ENCODE data around the gene PAPPA2.

Gene PAPPA2

DNA sequence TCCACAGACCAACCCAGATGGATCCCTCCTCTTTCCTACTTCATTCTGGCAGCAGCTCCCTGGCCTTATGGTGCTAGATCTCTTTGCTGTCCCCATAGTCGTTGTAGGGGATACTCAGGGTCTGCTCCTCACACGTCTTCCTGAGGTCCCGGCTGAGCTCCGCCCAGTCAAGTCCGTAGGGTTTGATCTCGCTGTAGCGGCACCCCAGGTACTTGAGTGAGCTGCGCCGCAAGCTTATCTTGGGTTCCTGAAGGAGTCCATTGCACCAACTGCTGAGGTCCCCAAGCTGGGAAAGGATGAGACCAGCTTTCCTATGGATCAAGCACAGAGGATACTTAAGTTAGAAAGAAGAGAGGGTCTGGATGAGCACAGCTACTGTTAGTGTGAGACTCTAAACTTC, 401.2 kb downstream of the PAPPA2 start:
- no peak for TF ChIP-seq ZBTB7A (IDR thresholded peaks at IDR 0.05; ENCODE audit: low read depth)
- no peak for TF ChIP-seq TCF12 (IDR thresholded peaks at IDR 0.05; ENCODE audit: low read depth)
- TF ChIP-seq NFIC (IDR thresholded peaks at IDR 0.05), result no peak
- no peak for TF ChIP-seq CREB1 (IDR thresholded peaks at IDR 0.05; ENCODE audit: low read depth)
- TF ChIP-seq EGR1 (IDR thresholded peaks at IDR 0.05), result no peak
- TF ChIP-seq, protein P1, sequence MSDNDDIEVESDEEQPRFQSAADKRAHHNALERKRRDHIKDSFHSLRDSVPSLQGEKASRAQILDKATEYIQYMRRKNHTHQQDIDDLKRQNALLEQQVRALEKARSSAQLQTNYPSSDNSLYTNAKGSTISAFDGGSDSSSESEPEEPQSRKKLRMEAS (IDR thresholded peaks at IDR 0.05), result no peak
- TF ChIP-seq, protein P2, sequence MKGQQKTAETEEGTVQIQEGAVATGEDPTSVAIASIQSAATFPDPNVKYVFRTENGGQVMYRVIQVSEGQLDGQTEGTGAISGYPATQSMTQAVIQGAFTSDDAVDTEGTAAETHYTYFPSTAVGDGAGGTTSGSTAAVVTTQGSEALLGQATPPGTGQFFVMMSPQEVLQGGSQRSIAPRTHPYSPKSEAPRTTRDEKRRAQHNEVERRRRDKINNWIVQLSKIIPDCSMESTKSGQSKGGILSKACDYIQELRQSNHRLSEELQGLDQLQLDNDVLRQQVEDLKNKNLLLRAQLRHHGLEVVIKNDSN (IDR thresholded peaks at IDR 0.05), result no peak

DNA sequence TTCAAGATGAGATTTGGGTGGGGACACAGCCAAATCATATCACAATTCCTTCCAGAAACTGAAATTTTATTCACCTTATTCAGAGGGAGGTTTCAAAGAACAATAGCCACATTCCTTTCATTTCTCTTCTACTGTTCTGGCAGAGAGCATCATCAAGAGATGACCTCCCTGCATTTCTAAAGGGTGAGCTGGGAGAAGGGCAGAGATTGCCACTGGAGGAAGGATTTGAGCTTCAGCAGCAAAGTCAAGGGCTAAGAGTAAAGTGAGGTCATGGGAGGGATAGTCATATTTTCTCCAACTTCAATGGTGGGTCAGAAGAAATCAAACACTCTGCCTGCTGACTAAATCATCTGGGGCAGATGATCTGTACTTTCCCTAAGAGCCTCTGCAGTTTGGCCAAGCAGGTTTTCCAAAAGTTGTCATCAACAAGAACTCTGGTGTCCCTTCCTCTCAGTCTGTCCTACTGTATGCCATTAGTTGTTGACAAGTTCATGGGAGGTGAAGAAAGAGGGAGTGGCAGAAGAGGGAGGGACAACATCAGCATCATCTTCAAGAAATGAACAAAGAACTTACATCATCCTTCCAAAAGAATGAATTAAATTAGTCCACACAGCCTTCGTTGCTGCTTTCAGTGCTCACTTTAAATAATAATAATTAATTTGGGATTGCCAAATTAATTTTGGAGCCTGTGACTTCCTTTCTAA, 403.2 kb downstream of the PAPPA2 start:
- TF ChIP-seq, protein P1 (IDR thresholded peaks at IDR 0.05), result no peak
- TF ChIP-seq ZBTB7A (IDR thresholded peaks at IDR 0.05; ENCODE audit: low read depth), result no peak
- no peak for TF ChIP-seq CREB1 (IDR thresholded peaks at IDR 0.05; ENCODE audit: low read depth)
- no peak for TF ChIP-seq TAF1 (IDR thresholded peaks at IDR 0.05; ENCODE audit: low read depth)

DNA sequence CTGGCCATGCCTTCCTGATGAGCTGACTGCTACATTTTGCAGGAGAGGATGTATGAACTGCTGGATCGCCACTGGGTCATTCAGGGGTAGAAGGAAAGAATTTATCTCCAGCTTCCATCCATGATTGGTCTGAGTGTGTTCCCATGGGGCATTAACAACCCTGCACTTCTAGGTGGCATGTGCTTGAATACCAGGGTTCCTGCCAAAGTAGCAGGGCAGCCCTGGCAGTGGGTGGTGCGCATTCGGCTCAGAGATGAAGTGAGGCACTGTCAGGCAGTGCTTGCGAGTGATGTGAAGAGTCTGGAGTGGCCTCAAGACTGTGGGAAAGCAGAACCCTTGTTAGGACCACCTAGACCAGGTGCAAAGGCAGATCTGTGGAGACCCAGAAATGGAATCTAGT, 406.6 kb downstream of the PAPPA2 start:
- no peak for TF ChIP-seq YY1 (IDR thresholded peaks at IDR 0.05; ENCODE audit: low read depth)
- TF ChIP-seq CEBPB (IDR thresholded peaks at IDR 0.05), result no peak

DNA sequence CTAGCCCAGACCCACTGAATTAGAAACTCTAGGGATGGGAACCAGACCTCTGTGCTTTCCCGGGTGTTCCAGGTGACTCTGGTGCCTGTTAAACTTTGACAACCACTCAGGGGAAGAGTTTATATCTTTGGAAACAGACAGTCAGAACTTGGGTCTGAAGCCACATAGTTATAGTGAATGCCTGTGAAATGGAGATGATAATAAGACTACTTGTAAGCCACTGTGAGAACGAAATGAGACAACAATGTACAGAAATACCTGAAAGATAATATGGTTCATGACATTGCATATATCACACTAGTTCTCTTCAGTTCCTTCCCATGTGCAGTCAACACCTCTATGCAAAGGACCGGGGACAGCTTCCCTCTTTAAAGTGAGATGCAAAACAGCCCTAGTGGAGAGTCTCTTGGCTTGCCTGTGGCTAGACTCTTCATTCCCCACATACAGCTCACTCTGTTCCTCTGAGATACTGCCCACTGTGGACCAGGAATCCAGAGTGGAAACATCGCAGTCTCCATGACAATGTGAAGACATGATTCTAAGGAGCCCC, 414.1 kb downstream of the PAPPA2 start:
- TF ChIP-seq YY1 (IDR thresholded peaks at IDR 0.05; ENCODE audit: low read depth) (no peak), CREB1 (IDR thresholded peaks at IDR 0.05; ENCODE audit: low read depth) (no peak)

DNA sequence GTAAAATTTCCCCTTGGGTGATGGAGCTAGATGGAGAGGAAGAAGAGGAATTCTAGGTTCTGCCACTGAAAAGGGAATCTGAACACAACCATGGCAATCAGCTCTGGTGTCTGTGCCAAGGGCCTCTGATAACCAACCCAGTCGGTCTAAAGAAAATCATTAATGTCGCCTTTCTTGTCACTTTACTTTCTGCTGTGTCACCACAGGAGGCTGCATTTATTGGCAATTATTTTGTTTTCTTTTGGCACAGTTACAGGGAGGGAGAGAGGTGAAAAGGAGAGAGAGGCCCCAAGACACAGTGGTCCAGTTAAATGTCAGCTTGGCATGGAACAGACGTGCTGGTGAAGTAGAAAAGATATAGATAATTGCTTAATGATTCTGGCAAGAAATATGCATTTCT, 414.6 kb downstream of the PAPPA2 start:
- no peak for TF ChIP-seq FOXM1 (IDR thresholded peaks at IDR 0.05; ENCODE audit: borderline replicate concordance, low read depth)
- TF ChIP-seq ZBTB7A (IDR thresholded peaks at IDR 0.05; ENCODE audit: low read depth), result no peak
- TF ChIP-seq, protein P1 (IDR thresholded peaks at IDR 0.05), result no peak
- TF ChIP-seq EGR1 (IDR thresholded peaks at IDR 0.05), result no peak
- no peak for TF ChIP-seq EP300 (IDR thresholded peaks at IDR 0.05; ENCODE audit: borderline replicate concordance)
- no peak for TF ChIP-seq TAF1 (IDR thresholded peaks at IDR 0.05; ENCODE audit: low read depth)
- no peak for TF ChIP-seq RAD21 (IDR thresholded peaks at IDR 0.05; ENCODE audit: low read depth)
- TF ChIP-seq, protein P2 (IDR thresholded peaks at IDR 0.05), result no peak
- TF ChIP-seq CREB1 (IDR thresholded peaks at IDR 0.05; ENCODE audit: low read depth), result no peak
- TF ChIP-seq NFIC (IDR thresholded peaks at IDR 0.05), result no peak

DNA sequence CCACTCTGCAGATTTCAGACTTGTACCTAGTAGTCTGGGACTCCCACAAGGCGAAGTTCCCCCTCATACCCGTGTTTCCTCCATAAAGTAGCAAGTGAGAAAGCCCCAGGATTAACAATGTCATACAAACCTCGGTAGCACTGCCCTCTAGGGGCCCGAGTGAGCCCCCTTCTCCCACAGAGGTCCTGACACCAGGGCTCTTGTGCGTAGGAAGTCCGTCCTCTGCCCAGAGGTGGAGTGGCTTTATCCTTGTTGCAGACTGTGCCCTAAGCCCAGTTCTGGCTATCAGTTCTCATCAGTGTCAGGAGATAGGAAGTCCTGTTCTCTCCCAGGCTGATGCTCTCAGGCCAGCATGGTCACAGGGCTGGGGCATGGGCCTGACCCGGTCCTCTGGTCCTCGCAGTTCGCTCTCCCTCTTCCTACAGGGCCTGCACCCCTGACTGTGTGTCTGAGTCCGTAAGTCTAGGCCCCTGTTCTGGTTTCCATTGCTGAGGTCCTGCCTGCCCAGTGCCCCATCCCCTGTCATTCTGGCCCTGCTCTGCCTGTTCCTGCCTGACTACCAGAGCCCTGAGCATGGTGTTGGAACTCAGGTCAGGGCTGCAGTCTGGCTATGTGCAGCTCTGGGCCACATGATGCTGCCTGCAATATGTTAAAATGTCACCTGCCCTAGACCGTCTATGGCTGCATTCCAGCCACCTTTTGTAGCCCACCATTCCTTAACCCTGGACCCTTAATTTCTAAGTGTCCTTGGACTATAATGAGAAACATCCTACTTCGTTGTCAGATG, 416.0 kb downstream of the PAPPA2 start:
- TF ChIP-seq CREB1 (IDR thresholded peaks at IDR 0.05; ENCODE audit: low read depth) (no peak), RAD21 (IDR thresholded peaks at IDR 0.05; ENCODE audit: low read depth) (no peak), ZBTB7A (IDR thresholded peaks at IDR 0.05; ENCODE audit: low read depth) (no peak)
- TF ChIP-seq, protein P3, sequence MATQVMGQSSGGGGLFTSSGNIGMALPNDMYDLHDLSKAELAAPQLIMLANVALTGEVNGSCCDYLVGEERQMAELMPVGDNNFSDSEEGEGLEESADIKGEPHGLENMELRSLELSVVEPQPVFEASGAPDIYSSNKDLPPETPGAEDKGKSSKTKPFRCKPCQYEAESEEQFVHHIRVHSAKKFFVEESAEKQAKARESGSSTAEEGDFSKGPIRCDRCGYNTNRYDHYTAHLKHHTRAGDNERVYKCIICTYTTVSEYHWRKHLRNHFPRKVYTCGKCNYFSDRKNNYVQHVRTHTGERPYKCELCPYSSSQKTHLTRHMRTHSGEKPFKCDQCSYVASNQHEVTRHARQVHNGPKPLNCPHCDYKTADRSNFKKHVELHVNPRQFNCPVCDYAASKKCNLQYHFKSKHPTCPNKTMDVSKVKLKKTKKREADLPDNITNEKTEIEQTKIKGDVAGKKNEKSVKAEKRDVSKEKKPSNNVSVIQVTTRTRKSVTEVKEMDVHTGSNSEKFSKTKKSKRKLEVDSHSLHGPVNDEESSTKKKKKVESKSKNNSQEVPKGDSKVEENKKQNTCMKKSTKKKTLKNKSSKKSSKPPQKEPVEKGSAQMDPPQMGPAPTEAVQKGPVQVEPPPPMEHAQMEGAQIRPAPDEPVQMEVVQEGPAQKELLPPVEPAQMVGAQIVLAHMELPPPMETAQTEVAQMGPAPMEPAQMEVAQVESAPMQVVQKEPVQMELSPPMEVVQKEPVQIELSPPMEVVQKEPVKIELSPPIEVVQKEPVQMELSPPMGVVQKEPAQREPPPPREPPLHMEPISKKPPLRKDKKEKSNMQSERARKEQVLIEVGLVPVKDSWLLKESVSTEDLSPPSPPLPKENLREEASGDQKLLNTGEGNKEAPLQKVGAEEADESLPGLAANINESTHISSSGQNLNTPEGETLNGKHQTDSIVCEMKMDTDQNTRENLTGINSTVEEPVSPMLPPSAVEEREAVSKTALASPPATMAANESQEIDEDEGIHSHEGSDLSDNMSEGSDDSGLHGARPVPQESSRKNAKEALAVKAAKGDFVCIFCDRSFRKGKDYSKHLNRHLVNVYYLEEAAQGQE (IDR thresholded peaks at IDR 0.05; ENCODE audit: low read depth), result no peak

DNA sequence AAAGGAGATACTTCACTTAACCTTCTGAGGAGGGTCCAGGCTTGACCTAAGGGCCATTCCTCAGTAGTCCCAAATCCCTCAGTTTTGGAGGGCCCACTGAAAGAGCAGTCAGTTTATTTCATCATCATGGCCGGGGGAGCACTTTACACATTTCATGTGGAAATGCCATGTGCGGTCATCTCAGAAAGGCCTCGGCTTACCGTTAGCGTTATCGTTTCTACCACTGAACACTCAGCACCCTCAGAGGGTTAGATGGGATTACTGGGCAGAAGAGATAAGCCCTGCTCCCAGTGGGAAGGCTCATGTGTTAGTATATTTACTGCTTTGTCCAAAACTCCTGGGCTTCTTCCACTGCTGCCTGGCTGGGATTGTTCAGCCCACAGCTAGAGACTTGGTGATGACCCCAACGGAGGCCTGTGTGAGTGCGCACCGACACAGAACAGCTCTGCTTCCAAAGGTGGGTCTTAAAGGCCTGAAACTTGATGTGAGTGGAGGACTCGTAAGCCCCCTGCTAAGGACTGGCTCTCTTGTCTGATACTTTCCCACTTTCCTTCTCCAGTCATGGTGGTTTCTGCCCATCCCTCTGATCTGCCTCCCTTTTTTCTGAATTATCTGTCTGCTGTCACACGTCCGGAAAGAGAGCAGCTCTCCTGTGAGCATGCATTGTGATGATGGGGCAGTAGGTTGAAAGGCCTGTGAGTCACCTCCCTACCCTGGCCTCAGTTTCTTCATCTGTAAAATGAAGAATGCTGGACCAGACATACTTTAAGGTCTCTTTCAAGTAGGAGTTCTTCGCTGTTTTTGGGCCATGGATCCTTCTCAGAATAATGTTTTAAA, 417.0 kb downstream of the PAPPA2 start:
- no peak for TF ChIP-seq CEBPB (IDR thresholded peaks at IDR 0.05)
- no peak for TF ChIP-seq RAD21 (IDR thresholded peaks at IDR 0.05; ENCODE audit: low read depth)
- no peak for TF ChIP-seq TEAD4 (IDR thresholded peaks at IDR 0.05)
- TF ChIP-seq EGR1 (IDR thresholded peaks at IDR 0.05), result no peak
- TF ChIP-seq, protein P3 (IDR thresholded peaks at IDR 0.05; ENCODE audit: low read depth), result no peak
- no peak for TF ChIP-seq TAF1 (IDR thresholded peaks at IDR 0.05; ENCODE audit: low read depth)

Measured in Ishikawa (cell line).